Lower lobe of right lung (tissue), 2 donors: ENCODE measurements around the gene MAGI3. TPM values are rescaled to one million over a fixed set of nuclear protein-coding genes. Genes with fewer than 3 reads are reported as not detected.

ENCODE experiments used
- ATAC-seq, 2 donors: fragments of 200-7000 bp; cut with Tn5 transposase; one replicate each; pipeline ENCODE4 v1.9.1; 2020 to 2022; ENCODE audit warnings: mild to moderate bottlenecking in 2 of 2, moderate library complexity in 2 of 2
- DNase-seq: peaks from one replicate; pipeline ENCODE4 v3.0.0-alpha.2; 2020
- H3K27ac ChIP-seq: fragments of 200-600 bp; one replicate; pipeline ENCODE4 v1.8.0; 2022
- H3K27me3 ChIP-seq: fragments of 200-600 bp; one replicate; pipeline ENCODE4 v1.8.0; 2022; ENCODE audit warnings: low read depth
- H3K36me3 ChIP-seq: fragments of 200-600 bp; one replicate; pipeline ENCODE4 v1.8.0; 2022; ENCODE audit warnings: mild to moderate bottlenecking
- H3K4me1 ChIP-seq: fragments of 200-600 bp; one replicate; pipeline ENCODE4 v1.8.0; 2022
- H3K4me3 ChIP-seq: fragments of 200-600 bp; one replicate; pipeline ENCODE4 v1.8.0; 2022; ENCODE audit warnings: mild to moderate bottlenecking
- H3K9me3 ChIP-seq: fragments of 200-600 bp; one replicate; pipeline ENCODE4 v1.8.0; 2022
- CTCF ChIP-seq: fragments of 200-600 bp; IDR thresholded peaks from one replicate; pipeline ENCODE4 v1.8.0; 2022; ENCODE audit warnings: antibody characterized with exemption, mild to moderate bottlenecking
- intact Hi-C: fragments of 100-400 bp; cut with DNase I; formaldehyde crosslinking; loops from one replicate; pipeline ENCODE4 v1.11.0; 2022
- total RNA-seq: library from RNA; stranded (reverse); fragmentation: NEBNext Ultra II Directional; extraction: Animal tissue kit (Norgen Biotek cat#: 25700); gene quantifications from one replicate; pipeline ENCODE4 v1.2.1, GENCODE V29; 2021
- donor health status: DM: no; HTN: yes; CAD: no; lungs with severe emphysema.

MAGI3 gene
- total RNA-seq, 1 donor from 2014 or later: 69.9 TPM

GRCh38 chr1:113660088-113660487 lies 269.8 kb downstream of the MAGI3 start:
- Histone ChIP-seq H3K4me3 (no peak overlapping the region), H3K27me3 (no peaks in the 10 kb centered on the region), H3K36me3 (peaks cover 9% of the 10 kb centered on the region), H3K9me3 (no peaks in the 10 kb centered on the region), H3K27ac (no peak overlapping the region), H3K4me1 (no peaks in the 10 kb centered on the region)
- intact Hi-C loops: no loop called here
- ATAC-seq (no peak), DNase-seq (no peak)
- TF ChIP-seq CTCF: no peak

- no peak for TF ChIP-seq CTCF
- H3K27me3 ChIP-seq: no peaks in the 10 kb centered on the region
- no peaks in the 10 kb centered on the region for H3K4me1 ChIP-seq
- ATAC-seq (no peak), DNase-seq (no peak)
- no peak overlapping the region for H3K4me3 ChIP-seq
- H3K9me3 ChIP-seq: no peaks in the 10 kb centered on the region
- intact Hi-C loops: no loop called here
- H3K36me3 ChIP-seq: peaks cover 19% of the 10 kb centered on the region
- H3K27ac ChIP-seq: no peak overlapping the region
Measured at GRCh38 chr1:113662101-113662500, 271.8 kb downstream of the MAGI3 start.

- Histone ChIP-seq H3K4me3 (no peak overlapping the region), H3K27ac (no peak overlapping the region), H3K27me3 (no peaks in the 10 kb centered on the region), H3K36me3 (peaks cover 19% of the 10 kb centered on the region), H3K4me1 (no peaks in the 10 kb centered on the region), H3K9me3 (no peaks in the 10 kb centered on the region)
- ATAC-seq (no peak), DNase-seq (no peak)
- no peak for TF ChIP-seq CTCF
- intact Hi-C loops: no loop called here
Measured at GRCh38 chr1:113663165-113663951, 273.0 kb downstream of the MAGI3 start.

- Histone ChIP-seq H3K4me1 (no peaks in the 10 kb centered on the region), H3K36me3 (peaks cover 12% of the 10 kb centered on the region), H3K4me3 (no peak overlapping the region), H3K9me3 (no peaks in the 10 kb centered on the region), H3K27ac (no peak overlapping the region), H3K27me3 (no peaks in the 10 kb centered on the region)
- ATAC-seq (no peak), DNase-seq (no peak)
- intact Hi-C loops: no loop called here
- no peak for TF ChIP-seq CTCF
Measured at GRCh38 chr1:113665071-113665470, 274.8 kb downstream of the MAGI3 start.

GRCh38 chr1:113666126-113666525 lies 275.8 kb downstream of the MAGI3 start:
- H3K27me3 ChIP-seq: no peaks in the 10 kb centered on the region
- no peaks in the 10 kb centered on the region for H3K9me3 ChIP-seq
- intact Hi-C loops: no loop called here
- no peak overlapping the region for H3K27ac ChIP-seq
- ATAC-seq (no peak), DNase-seq (no peak)
- H3K4me3 ChIP-seq: no peak overlapping the region
- no peaks in the 10 kb centered on the region for H3K4me1 ChIP-seq
- H3K36me3 ChIP-seq: peaks cover 12% of the 10 kb centered on the region
- no peak for TF ChIP-seq CTCF
